KMS-11 (cell line): ENCODE results near the gene IQCE.

ENCODE experiments used
- H2AFZ ChIP-seq: fragments of 200-600 bp; sonication (generic); 2 replicates; pipeline ENCODE4 v1.6.1; 2016; ENCODE audit warnings: antibody characterized with exemption, mixed run types, low read depth
- H3K27ac ChIP-seq: fragments of 200-600 bp; sonication (generic); 2 replicates; pipeline ENCODE4 v1.6.1; 2016; ENCODE audit warnings: mild to moderate bottlenecking, mixed run types
- H3K27me3 ChIP-seq: fragments of 200-600 bp; sonication (generic); 2 replicates; pipeline ENCODE4 v1.6.1; 2017; ENCODE audit warnings: mild to moderate bottlenecking, low read depth, mixed run types, moderate library complexity; ENCODE audit not compliant: insufficient read depth
- H3K36me3 ChIP-seq: fragments of 200-600 bp; sonication (generic); 2 replicates; pipeline ENCODE4 v1.6.1; 2017; ENCODE audit warnings: mild to moderate bottlenecking, mixed run types; ENCODE audit not compliant: insufficient read depth
- H3K4me1 ChIP-seq: fragments of 200-600 bp; sonication (generic); 2 replicates; pipeline ENCODE4 v1.6.1; 2016; ENCODE audit warnings: mild to moderate bottlenecking, low read depth, mixed run types; ENCODE audit not compliant: poor library complexity, severe bottlenecking
- H3K4me2 ChIP-seq: fragments of 200-600 bp; sonication (generic); 2 replicates; pipeline ENCODE4 v1.7.0; 2016; ENCODE audit warnings: mild to moderate bottlenecking, mixed run types
- H3K4me3 ChIP-seq: fragments of 200-600 bp; sonication (generic); IDR thresholded peaks from 2 replicates; pipeline ENCODE4 v1.6.1; 2017; ENCODE audit warnings: low read depth, low read length, mixed read lengths; ENCODE audit not compliant: insufficient read depth
- H3K79me2 ChIP-seq: fragments of 200-600 bp; sonication (generic); 2 replicates; pipeline ENCODE4 v1.6.1; 2016; ENCODE audit warnings: low read depth, mixed run types; ENCODE audit not compliant: insufficient read depth
- H3K9ac ChIP-seq: fragments of 200-600 bp; sonication (generic); 2 replicates; pipeline ENCODE4 v1.6.1; 2016; ENCODE audit warnings: mild to moderate bottlenecking, mixed run types
- H4K20me1 ChIP-seq: fragments of 200-600 bp; sonication (generic); 2 replicates; pipeline ENCODE4 v1.6.1; 2016; ENCODE audit warnings: mild to moderate bottlenecking, mixed run types; ENCODE audit not compliant: insufficient read depth
- TF ChIP-seq, protein P1 (sequence below): fragments of 200-600 bp; sonication (generic); conservative IDR thresholded peaks from 2 replicates; pipeline ENCODE4 v1.6.1; 2017; ENCODE audit warnings: low read depth, mild to moderate bottlenecking, antibody characterized with exemption, low read length, moderate library complexity, mixed read lengths

The IQCE gene

DNA sequence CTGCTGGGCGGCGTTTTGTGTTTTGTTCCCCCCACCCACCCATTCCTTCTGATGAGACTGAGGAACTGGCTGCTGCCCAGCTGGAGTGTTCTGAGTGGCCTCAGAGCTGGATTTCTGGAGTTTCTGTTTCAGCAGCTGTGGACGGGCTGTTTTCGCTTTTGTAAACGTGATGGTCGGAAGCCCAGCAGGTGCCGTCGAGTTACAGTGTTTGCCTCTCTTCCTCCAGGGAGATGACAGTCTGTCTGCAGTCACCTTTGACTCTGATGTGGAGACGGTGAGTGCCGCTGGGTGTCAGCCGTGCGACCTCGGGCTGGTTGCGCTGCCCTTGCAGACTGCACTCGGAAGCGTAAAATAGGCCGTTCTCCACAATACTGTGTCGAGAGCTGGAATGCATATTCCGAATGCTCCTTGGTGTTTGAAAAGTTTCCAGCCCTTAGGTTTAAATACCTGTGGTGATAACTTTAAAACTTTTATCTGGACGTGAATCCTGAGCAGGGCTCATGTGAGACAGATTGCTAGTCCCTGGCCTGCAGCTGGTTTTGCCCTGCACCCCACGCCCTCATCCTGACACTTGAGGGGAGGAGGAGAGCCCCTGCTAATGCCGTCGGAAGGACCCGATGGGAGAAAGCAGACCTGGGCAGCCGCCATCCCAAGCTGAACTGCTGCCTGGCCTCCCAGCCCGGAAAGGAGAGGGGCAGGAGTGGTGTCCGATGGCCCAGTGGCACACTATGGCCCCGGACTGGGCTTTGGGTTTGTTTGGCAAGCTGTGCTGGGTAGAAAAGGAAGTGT is 8.3 kb downstream of the IQCE start:
- H3K36me3 ChIP-seq: no peaks in the 10 kb centered on the region
- no peaks in the 10 kb centered on the region for H4K20me1 ChIP-seq
- H3K4me1 ChIP-seq: peaks cover 41% of the 10 kb centered on the region
- H3K79me2 ChIP-seq: peaks cover 8% of the 10 kb centered on the region; the same call in 1 of the 2 replicates
- H2AFZ ChIP-seq: peak overlapping the region; percentile 18; the same call in 1 of the 2 replicates
- H3K4me3 ChIP-seq: no peak overlapping the region
- TF ChIP-seq, protein P1, sequence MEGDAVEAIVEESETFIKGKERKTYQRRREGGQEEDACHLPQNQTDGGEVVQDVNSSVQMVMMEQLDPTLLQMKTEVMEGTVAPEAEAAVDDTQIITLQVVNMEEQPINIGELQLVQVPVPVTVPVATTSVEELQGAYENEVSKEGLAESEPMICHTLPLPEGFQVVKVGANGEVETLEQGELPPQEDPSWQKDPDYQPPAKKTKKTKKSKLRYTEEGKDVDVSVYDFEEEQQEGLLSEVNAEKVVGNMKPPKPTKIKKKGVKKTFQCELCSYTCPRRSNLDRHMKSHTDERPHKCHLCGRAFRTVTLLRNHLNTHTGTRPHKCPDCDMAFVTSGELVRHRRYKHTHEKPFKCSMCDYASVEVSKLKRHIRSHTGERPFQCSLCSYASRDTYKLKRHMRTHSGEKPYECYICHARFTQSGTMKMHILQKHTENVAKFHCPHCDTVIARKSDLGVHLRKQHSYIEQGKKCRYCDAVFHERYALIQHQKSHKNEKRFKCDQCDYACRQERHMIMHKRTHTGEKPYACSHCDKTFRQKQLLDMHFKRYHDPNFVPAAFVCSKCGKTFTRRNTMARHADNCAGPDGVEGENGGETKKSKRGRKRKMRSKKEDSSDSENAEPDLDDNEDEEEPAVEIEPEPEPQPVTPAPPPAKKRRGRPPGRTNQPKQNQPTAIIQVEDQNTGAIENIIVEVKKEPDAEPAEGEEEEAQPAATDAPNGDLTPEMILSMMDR: 0 out of 2 replicates have a peak, but pooled peaks have one; percentile 29
- H3K27ac ChIP-seq: peak overlapping the region; percentile 50; the same call in 1 of the 2 replicates
- peak overlapping the region; percentile 1; the same call in 1 of the 2 replicates for H3K9ac ChIP-seq
- H3K4me2 ChIP-seq: peak overlapping the region; percentile 74
- H3K27me3 ChIP-seq: no peaks in the 10 kb centered on the region

GRCh38 chr7:2567679-2568278 is 9.0 kb downstream of the IQCE start:
- Histone ChIP-seq H3K9ac (no peak overlapping the region; the same call in 1 of the 2 replicates), H3K4me3 (no peak overlapping the region), H3K36me3 (no peaks in the 10 kb centered on the region), H3K4me2 (peak overlapping the region; percentile 74), H2AFZ (peak overlapping the region; percentile 18; the same call in 1 of the 2 replicates), H4K20me1 (no peaks in the 10 kb centered on the region), H3K27me3 (no peaks in the 10 kb centered on the region), H3K4me1 (peaks cover 34% of the 10 kb centered on the region), H3K27ac (no peak overlapping the region; the same call in 1 of the 2 replicates), H3K79me2 (peaks cover 3% of the 10 kb centered on the region; the same call in 1 of the 2 replicates)
- TF ChIP-seq, protein P1: peak; percentile 2; the same call in 1 of the 2 replicates

- H3K4me2 ChIP-seq: no peak overlapping the region
Observed at GRCh38 chr7:2568521-2569223, 9.9 kb downstream of the IQCE start.

GRCh38 chr7:2569421-2569820 is 10.6 kb downstream of the IQCE start:
- no peak overlapping the region for H2AFZ ChIP-seq
- H4K20me1 ChIP-seq: no peaks in the 10 kb centered on the region
- no peak overlapping the region for H3K4me2 ChIP-seq
- H3K9ac ChIP-seq: no peak overlapping the region
- H3K27me3 ChIP-seq: no peaks in the 10 kb centered on the region
- no peak overlapping the region for H3K27ac ChIP-seq
- no peaks in the 10 kb centered on the region; the same call in 1 of the 2 replicates for H3K36me3 ChIP-seq
- TF ChIP-seq, protein P1: no peak
- no peaks in the 10 kb centered on the region for H3K79me2 ChIP-seq
- H3K4me3 ChIP-seq: no peak overlapping the region
- H3K4me1 ChIP-seq: peaks cover 33% of the 10 kb centered on the region

More at GRCh38 chr7:2568521-2569223, 9.9 kb downstream of the IQCE start:
- no peak overlapping the region for H3K4me3 ChIP-seq
- TF ChIP-seq, protein P1: no peak
- H3K4me1 ChIP-seq: peaks cover 33% of the 10 kb centered on the region
- no peaks in the 10 kb centered on the region for H3K27me3 ChIP-seq
- no peak overlapping the region for H3K9ac ChIP-seq
- no peaks in the 10 kb centered on the region for H3K36me3 ChIP-seq
- H3K79me2 ChIP-seq: no peaks in the 10 kb centered on the region
- no peak overlapping the region for H2AFZ ChIP-seq
- no peaks in the 10 kb centered on the region for H4K20me1 ChIP-seq
- no peak overlapping the region for H3K27ac ChIP-seq
